Body of pancreas (tissue), 4 donors: ENCODE measurements around the gene TNFSF12. TPM values are rescaled to one million over a fixed set of nuclear protein-coding genes. Genes with fewer than 3 reads are reported as not detected.

ENCODE experiments used
- ATAC-seq: fragments of 150-250 bp; one replicate; pipeline ENCODE4 v1.9.1; 2016
- DNase-seq, 4 donors: peaks; one replicate each; pipeline ENCODE4 v3.0.0-alpha.2; 2019
- H3K27ac ChIP-seq, 4 donors: fragments of 200-600 bp; sonication (generic); 1 replicate in 3 of 4; 2 replicates in 1 of 4; pipeline versions ENCODE4 v1.5.1 to v1.6.1; 2016 to 2019; ENCODE audit warnings: mild to moderate bottlenecking in 1 of 4, mixed read lengths in 1 of 4, moderate library complexity in 1 of 4
- H3K27me3 ChIP-seq, 2 donors: fragments of 200-600 bp; sonication (generic); one replicate each; pipeline ENCODE4 v1.6.0; 2016; ENCODE audit warnings: mild to moderate bottlenecking in 1 of 2
- H3K36me3 ChIP-seq, 2 donors: fragments of 200-600 bp; sonication (generic); replicated peaks in 1 of 2; 2 replicates each; pipeline ENCODE4 v1.5.1; 2016; ENCODE audit warnings: low read depth in 2 of 2; ENCODE audit not compliant: insufficient read depth in 1 of 2
- H3K4me1 ChIP-seq: fragments of 200-600 bp; sonication (generic); one replicate; pipeline ENCODE4 v1.6.0; 2016
- H3K4me3 ChIP-seq, 2 donors: fragments of 200-600 bp; sonication (generic); 1 replicate in 1 of 2; 2 replicates in 1 of 2; pipeline ENCODE4 v1.5.1; 2016 to 2019
- H3K9me3 ChIP-seq, 3 donors: fragments of 200-600 bp; sonication (generic); 1 replicate in 2 of 3; 2 replicates in 1 of 3; pipeline ENCODE4 v1.5.1; 2016
- POLR2A ChIP-seq, 3 donors: fragments of 450-650 bp; IDR thresholded peaks; one replicate each; pipeline ENCODE4 v1.6.1; 2016; ENCODE audit warnings: antibody characterized with exemption in 3 of 3, mild to moderate bottlenecking in 2 of 3
- WGBS, 2 donors: methylation state at CpG; one replicate each; pipeline ENCODE4 v1.1.5; 2017; 5-methylcytosine and 5-hydroxymethylcytosine counted together
- intact Hi-C: fragments of 100-400 bp; cut with DNase I; formaldehyde crosslinking; loops from one replicate; pipeline ENCODE4 v1.15.1; 2023
- total RNA-seq, 2 donors: library from RNA; depleted of rRNA; stranded (reverse); fragments of >200 nt; gene quantifications; one replicate each; pipeline ENCODE4 v1.1.0, GENCODE V29; 2016
- TF ChIP-seq, protein P1 (sequence below), 7 experiments: fragments of 450-650 bp in 4 of 7; fragments of 200-600 bp in 3 of 7; sonication (generic) in 3 of 7; IDR thresholded peaks; one replicate each; pipeline ENCODE4 v1.5.1; 2016 to 2019; ENCODE audit warnings: antibody characterized with exemption in 7 of 7

The TNFSF12 gene, protein sequence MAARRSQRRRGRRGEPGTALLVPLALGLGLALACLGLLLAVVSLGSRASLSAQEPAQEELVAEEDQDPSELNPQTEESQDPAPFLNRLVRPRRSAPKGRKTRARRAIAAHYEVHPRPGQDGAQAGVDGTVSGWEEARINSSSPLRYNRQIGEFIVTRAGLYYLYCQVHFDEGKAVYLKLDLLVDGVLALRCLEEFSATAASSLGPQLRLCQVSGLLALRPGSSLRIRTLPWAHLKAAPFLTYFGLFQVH
- 10 to 100 TPM; 32.2 to 48.8 TPM for total RNA-seq

DNA sequence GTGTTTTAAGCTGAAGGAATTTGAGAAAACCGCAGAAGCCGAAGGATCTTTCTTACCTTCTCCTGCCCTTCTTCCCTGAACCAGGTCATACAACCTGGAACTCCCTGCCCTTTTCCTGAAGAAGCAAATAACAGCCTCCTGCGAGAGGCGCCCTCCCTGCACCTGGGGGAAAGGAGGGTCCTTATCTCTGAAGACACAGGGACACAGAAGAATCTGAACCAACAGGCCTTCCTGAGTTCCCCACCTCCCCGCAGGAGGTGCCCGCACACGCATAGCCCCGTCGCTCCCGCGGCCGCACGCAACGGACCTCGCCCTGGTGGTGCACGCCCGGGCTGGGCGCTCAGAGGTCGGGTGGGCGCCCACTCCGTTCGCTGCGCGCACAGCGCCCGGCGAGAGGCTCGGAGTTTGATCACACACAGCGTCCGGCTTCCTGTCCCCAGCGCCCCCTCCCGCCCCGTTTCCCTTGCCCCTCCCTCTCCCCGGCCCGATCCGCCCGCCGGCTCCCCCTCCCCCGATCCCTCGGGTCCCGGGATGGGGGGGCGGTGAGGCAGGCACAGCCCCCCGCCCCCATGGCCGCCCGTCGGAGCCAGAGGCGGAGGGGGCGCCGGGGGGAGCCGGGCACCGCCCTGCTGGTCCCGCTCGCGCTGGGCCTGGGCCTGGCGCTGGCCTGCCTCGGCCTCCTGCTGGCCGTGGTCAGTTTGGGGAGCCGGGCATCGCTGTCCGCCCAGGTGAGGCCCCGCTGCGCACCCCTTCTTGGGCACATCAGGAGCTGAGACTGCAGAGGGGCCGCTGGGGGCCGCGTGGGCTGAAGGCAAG, at the start of gene TNFSF12:
TSS of gene TNFSF12 (plus strand) at position 474 of the 816 bp plus-strand sequence. CDS start at position 570, 96 bp downstream.
- H3K27me3 ChIP-seq, result no peaks in the 10 kb centered on the region
- DNase-seq (peak; percentile 61 to 73 (median 68)), ATAC-seq (peak; percentile 87)
- peaks cover 17% of the 10 kb centered on the region for H3K4me1 ChIP-seq
- WGBS, 2 donors, result 1 to 8% methylated on average over 2 to 36 of the region's 65 CpGs
- intact Hi-C loops, result no loop called here
- H3K4me3 ChIP-seq, result peak within 1 kb of the TSS; percentile 36 to 81
- TF ChIP-seq, protein P1, sequence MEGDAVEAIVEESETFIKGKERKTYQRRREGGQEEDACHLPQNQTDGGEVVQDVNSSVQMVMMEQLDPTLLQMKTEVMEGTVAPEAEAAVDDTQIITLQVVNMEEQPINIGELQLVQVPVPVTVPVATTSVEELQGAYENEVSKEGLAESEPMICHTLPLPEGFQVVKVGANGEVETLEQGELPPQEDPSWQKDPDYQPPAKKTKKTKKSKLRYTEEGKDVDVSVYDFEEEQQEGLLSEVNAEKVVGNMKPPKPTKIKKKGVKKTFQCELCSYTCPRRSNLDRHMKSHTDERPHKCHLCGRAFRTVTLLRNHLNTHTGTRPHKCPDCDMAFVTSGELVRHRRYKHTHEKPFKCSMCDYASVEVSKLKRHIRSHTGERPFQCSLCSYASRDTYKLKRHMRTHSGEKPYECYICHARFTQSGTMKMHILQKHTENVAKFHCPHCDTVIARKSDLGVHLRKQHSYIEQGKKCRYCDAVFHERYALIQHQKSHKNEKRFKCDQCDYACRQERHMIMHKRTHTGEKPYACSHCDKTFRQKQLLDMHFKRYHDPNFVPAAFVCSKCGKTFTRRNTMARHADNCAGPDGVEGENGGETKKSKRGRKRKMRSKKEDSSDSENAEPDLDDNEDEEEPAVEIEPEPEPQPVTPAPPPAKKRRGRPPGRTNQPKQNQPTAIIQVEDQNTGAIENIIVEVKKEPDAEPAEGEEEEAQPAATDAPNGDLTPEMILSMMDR (IDR thresholded peaks at IDR 0.05), result peak in 6 of 7 experiments; percentile 5 to 38 (median 30)
- TF ChIP-seq POLR2A (IDR thresholded peaks at IDR 0.05), result peak in 2 of 3 donors; percentile 48 to 51
- peak within 1 kb of the TSS; percentile 62 to 86 (median 74) for H3K27ac ChIP-seq
- H3K36me3 ChIP-seq, result no peaks in the 10 kb centered on the region
- H3K9me3 ChIP-seq, result no peaks in the 10 kb centered on the region

DNA sequence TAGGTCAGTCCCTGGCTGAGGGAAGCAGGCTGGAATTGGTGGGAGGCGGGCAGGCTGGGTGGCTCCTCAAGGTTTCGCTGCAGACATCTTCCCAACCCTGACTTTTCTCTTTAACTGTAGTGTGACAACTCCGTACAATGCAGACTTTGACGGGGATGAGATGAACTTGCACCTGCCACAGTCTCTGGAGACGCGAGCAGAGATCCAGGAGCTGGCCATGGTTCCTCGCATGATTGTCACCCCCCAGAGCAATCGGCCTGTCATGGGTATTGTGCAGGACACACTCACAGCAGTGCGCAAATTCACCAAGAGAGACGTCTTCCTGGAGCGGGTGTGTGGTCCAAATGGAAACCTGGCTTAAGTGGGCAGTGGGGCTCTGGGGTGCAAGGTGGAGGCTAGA, 49.7 kb upstream of the TNFSF12 start:
- Histone ChIP-seq H3K27me3 (no peaks in the 10 kb centered on the region), H3K27ac (no peak overlapping the region), H3K9me3 (no peaks in the 10 kb centered on the region), H3K4me1 (no peaks in the 10 kb centered on the region), H3K4me3 (no peak overlapping the region), H3K36me3 (peaks cover 56 to 66% of the 10 kb centered on the region in 2 donors)
- DNase-seq (no peak), ATAC-seq (no peak)
- intact Hi-C loops, result no loop called here
- no peak for TF ChIP-seq POLR2A (IDR thresholded peaks at IDR 0.05)
- TF ChIP-seq, protein P1 (IDR thresholded peaks at IDR 0.05), result no peak
- 84% methylated on average over 11 of the region's 11 CpGs for WGBS, 2 donors

DNA sequence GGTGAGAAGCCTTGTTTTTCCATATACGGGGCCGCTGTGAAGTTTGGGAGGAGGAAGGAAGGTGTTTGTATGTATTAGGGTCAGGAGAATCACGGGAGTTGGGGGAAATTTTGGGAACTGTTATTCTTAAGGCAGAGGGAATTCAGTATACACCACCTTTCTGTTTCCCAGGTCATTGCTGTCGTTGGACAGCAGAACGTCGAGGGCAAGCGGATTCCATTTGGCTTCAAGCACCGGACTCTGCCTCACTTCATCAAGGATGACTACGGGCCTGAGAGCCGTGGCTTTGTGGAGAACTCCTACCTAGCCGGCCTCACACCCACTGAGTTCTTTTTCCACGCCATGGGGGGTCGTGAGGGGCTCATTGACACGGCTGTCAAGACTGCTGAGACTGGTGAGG, 47.1 kb upstream of the TNFSF12 start:
- intact Hi-C loops, result no loop called here
- Histone ChIP-seq H3K9me3 (no peaks in the 10 kb centered on the region), H3K4me3 (no peak overlapping the region), H3K27ac (no peak overlapping the region), H3K4me1 (no peaks in the 10 kb centered on the region), H3K27me3 (no peaks in the 10 kb centered on the region), H3K36me3 (peaks cover 54 to 76% of the 10 kb centered on the region in 2 donors)
- DNase-seq, result no peak
- WGBS, 2 donors, result 76 to 77% methylated on average over 13 to 14 of the region's 14 CpGs
- ATAC-seq, result no peak
- no peak for TF ChIP-seq POLR2A (IDR thresholded peaks at IDR 0.05)
- TF ChIP-seq, protein P1 (IDR thresholded peaks at IDR 0.05), result no peak

DNA sequence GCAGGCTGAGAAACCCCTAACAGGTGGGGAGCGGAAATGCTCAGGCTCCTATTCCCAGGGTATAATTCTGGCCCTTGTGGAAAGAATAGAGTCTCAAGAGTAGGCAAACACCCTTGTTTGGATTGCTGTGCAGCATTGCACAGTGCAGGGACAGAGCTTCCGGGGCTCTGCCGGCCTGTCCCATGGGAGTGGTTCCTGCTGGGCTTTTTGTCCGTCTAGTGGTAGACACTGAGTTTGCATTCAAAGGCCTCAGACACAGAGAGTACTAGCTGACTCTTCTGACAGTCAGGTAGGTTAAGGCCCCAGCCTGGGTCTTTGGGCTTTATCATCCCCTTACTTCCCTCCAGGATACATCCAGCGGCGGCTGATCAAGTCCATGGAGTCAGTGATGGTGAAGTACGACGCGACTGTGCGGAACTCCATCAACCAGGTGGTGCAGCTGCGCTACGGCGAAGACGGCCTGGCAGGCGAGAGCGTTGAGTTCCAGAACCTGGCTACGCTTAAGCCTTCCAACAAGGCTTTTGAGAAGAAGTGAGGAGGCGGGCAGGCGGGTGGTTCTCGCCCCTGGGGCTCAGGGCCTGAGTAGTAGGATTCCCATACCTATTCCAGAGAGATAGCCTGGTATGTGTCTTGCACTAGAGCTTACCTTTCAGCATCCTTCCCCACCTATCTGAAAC, 46.5 kb upstream of the TNFSF12 start:
- peaks cover 48 to 71% of the 10 kb centered on the region in 2 donors for H3K36me3 ChIP-seq
- DNase-seq, result no peak
- intact Hi-C loops, result no loop called here
- no peak overlapping the region for H3K4me3 ChIP-seq
- H3K9me3 ChIP-seq, result no peaks in the 10 kb centered on the region
- ATAC-seq, result peak; percentile 22
- 89 to 94% methylated on average over 19 to 20 of the region's 20 CpGs for WGBS, 2 donors
- H3K4me1 ChIP-seq, result no peaks in the 10 kb centered on the region
- H3K27me3 ChIP-seq, result no peaks in the 10 kb centered on the region
- H3K27ac ChIP-seq, result no peak overlapping the region
- TF ChIP-seq, protein P1 (IDR thresholded peaks at IDR 0.05), result no peak
- no peak for TF ChIP-seq POLR2A (IDR thresholded peaks at IDR 0.05)
